Measurements from ENCODE around the gene SEMA4C. TPM values are rescaled to one million over a fixed set of nuclear protein-coding genes. Genes with fewer than 3 reads are reported as not detected.

The SEMA4C gene
- total and polyA plus RNA-seq, 9 of the 15 experiments (the other 6 are each of a cell fraction or from before 2014, with no cell fraction given), result 0.32 to 59.7 (median 23.9) TPM

- TF ChIP-seq ARID3B (CRISPR knock-in tag; IDR thresholded peaks at IDR 0.05; ENCODE audit: borderline replicate concordance) (peak; percentile 84; the same call in 1 of the 2 replicates), TAF1 (IDR thresholded peaks at IDR 0.05; ENCODE audit: control insufficient read depth, extremely low read depth, insufficient read depth, low read length, severe bottlenecking) (no peak), NFIC (IDR thresholded peaks at IDR 0.05) (peak; percentile 47), C11orf30 (IDR thresholded peaks at IDR 0.05; ENCODE audit: low read depth) (peak; percentile 31; the same call in 1 of the 2 replicates), ZNF830 (CRISPR knock-in tag; IDR thresholded peaks at IDR 0.05) (no peak), OTX1 (CRISPR knock-in tag; IDR thresholded peaks at IDR 0.05) (0 out of 2 replicates have a peak, but pooled peaks have one; percentile 32), MAFG (tag; conservative IDR thresholded peaks at IDR 0.05) (no peak), NUFIP1 (IDR thresholded peaks at IDR 0.05; ENCODE audit: partially characterized antibody) (no peak), CBX1 (IDR thresholded peaks at IDR 0.05; ENCODE audit: low read depth) (0 out of 2 replicates have a peak, but pooled peaks have one; percentile 57), POLR3A (IDR thresholded peaks at IDR 0.05; ENCODE audit: borderline replicate concordance, extremely low read depth, insufficient read depth, insufficient read length) (no peak), ZNF76 (CRISPR knock-in tag; IDR thresholded peaks at IDR 0.05; ENCODE audit: borderline replicate concordance) (no peak), ZNF395 (CRISPR knock-in tag; IDR thresholded peaks at IDR 0.05) (no peak), TBP (optimal IDR thresholded peaks at IDR 0.05; ENCODE audit: low read depth, low read length) (peak; percentile 55), ZNF75A (CRISPR knock-in tag; IDR thresholded peaks at IDR 0.05) (no peak), HDAC6 (IDR thresholded peaks at IDR 0.05; ENCODE audit: low read depth, low read length) (no peak), THRB (CRISPR knock-in tag; conservative IDR thresholded peaks at IDR 0.05) (no peak), PML (IDR thresholded peaks at IDR 0.05; ENCODE audit: low read length) (peak; percentile 49; the same call in 1 of the 2 replicates), ZFX (CRISPR knock-in tag; IDR thresholded peaks at IDR 0.05) (peak; percentile 90), ESRRB (CRISPR knock-in tag; IDR thresholded peaks at IDR 0.05; ENCODE audit: borderline replicate concordance) (no peak), TARDBP (IDR thresholded peaks at IDR 0.05) (peak; percentile 64), SRSF9 (IDR thresholded peaks at IDR 0.05; ENCODE audit: borderline replicate concordance, low read depth, low read length) (no peak), CHCHD3 (CRISPR knock-in tag; IDR thresholded peaks at IDR 0.05) (no peak), POLR2H (tag; IDR thresholded peaks at IDR 0.05; ENCODE audit: low read depth) (no peak), CBFA2T3 (IDR thresholded peaks at IDR 0.05) (no peak)
These were observed 53.6 kb downstream of the SEMA4C start, which contains the start of gene CNNM3 (continued) for GRCh38 chr2:96816127-96816835.
